ENCODE data around the gene MAPT.
"Not testable (repeated sequence)": the region's sequence is repeated elsewhere in the genome, so short reads cannot be mapped to it uniquely, and the experiment has no call there.

MAPT gene

DNA sequence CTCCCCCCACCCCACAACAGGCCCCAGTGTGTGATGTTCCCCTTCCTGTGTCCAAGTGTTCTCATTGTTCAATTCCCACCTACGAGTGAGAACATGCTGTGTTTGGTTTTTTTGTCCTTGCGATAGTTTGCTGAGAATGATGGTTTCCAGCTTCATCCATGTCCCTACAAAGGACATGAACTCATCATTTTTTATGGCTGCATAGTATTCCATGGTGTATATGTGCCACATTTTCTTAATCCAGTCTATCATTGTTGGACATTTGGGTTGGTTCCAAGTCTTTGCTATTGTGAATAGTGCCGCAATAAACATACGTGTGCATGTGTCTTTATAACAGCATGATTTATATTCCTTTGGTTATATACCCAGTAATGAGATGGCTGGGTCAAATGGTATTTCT is 62.4 kb downstream of the MAPT start:
- DNase-seq, result not testable (repeated sequence)

DNA sequence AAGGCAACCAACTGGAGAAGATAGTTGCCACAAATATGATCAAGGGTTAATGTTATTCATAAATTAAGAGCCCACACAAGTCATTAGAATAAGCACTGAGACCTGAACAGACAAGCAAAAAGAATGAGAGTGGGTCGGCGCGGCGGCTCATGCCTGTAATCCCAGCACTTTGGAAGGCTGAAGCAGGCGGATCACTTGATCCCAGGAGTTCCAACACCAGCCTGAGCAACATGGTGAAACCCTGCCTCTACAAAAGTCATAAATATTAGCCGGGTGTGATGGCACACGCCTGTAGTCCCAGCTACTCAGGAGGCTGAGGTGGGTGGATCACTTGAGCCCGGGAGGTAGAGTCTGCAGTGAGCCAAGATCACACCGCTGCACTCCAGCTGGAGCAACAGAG is 64.0 kb downstream of the MAPT start:
- no peak for DNase-seq

DNA sequence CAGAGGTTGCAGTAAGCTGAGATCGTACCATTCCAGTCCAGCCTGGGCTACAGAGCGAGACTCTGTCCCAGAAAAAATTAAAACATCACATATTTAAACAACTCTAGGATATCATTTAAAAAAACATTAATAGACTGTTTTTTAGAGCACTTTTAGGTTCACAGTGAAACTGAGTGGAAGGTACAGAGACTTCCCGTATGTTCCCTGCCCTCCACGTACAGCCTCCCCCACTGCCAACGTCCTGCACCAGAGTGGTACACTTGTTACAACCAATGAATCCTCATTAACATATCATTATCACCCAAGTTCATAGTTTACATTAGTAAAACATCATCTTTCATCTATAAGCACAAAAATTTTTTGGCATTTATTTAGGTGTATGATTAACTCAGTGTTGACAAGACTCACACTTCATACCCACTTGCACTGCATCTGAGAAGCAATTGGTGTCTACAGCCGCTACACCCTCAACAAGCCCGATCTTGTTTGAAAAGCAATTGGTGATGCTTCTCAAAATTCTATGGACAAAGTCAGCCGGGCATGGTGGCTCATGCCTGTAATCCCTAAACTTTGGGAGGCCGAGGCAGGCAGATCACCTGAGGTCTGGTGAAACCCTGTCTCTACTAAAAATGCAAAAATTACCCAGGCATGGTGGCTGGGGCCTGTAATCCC is 64.8 kb downstream of the MAPT start:
- DNase-seq, result peak; percentile 29

DNA sequence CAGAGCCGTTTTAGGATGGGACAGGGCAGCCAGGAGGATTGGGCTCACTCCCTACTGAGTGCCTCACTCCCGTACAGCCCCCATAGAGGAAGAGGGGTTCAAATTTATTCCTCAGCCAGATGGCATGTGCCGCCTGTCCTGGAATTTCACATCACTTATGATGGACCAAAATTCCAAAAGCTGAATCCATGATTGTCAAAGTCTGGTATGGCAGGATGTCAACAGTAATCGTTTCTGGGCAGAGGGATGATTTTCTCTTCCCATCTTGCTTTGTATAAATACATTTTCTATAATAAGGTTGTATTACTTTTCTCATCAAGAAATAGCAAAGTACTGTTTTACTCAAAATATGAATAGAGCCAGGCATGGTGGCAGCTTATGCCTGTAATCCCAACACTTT is 66.0 kb downstream of the MAPT start:
- no peak for DNase-seq

DNA sequence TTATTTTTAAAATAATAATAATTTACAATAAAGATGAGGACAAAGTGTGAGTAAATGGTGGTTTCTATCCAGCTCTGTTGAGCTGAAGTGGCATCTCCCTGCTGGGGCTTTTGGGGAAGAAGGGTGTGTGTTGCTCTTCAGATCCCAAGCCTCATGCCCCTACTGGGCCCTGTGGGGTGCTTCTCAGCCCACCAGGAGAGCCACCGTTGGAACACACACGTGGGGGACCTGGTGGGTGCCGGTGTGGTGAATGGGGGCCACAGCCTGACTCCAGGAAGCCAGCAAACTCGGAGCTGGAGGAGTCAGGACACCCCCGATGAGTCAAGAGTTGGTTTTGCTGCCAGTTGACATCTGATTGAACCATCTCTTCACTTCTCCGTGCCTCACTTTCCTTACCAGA is 66.9 kb downstream of the MAPT start:
- DNase-seq, result peak; percentile 64

DNA sequence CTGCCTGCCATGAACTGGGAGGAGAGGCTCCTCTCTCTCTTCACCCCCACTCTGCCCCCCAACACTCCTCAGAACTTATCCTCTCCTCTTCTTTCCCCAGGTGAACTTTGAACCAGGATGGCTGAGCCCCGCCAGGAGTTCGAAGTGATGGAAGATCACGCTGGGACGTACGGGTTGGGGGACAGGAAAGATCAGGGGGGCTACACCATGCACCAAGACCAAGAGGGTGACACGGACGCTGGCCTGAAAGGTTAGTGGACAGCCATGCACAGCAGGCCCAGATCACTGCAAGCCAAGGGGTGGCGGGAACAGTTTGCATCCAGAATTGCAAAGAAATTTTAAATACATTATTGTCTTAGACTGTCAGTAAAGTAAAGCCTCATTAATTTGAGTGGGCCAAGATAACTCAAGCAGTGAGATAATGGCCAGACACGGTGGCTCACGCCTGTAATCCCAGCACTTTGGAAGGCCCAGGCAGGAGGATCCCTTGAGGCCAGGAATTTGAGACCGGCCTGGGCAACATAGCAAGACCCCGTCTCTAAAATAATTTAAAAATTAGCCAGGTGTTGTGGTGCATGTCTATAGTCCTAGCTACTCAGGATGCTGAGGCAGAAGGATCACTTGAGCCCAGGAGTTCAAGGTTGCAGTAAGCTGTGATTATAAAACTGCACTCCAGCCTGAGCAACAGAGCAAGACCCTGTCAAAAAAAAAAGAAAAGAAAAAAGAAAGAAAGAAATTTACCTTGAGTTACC is 68.0 kb downstream of the MAPT start:
- DNase-seq, result no peak

DNA sequence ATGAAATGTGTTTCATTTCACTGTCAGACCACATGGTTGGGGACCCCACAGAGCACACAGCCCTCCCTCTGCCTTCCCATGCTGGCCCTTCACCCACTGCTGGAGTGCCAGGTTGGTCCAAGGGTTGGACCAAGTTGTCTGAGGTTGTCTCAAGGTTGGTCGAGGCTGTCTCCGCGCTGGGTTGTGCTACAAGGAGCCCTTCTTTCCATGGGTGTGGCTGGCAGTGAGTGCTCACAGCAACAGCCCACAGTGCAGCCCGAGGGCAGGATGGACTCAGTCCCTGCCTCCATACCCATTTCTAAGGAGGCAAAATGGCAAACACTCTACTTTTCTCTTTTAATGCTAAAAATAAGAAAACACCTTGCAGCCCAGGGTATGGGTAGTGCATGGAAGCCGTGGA is 68.9 kb downstream of the MAPT start:
- DNase-seq, result no peak

DNA sequence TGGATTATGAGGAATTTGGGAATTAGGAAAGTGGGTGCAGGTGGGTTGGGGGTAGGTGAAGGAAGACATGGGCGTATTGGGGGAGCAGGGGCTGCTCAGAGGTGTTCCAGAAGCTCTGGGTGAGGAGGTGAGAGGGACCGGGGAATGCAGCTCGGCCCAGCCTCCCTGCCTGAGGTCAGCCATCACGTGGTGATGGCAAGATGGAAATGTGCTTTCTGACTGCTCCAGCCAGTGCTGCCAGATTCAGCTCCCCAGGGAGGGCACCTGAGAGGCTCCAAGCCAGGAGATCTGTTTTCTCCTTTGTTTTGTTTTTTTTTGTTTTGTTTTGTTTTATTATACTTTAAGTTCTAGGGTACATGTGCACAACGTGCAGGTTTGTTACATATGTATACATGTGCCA is 69.5 kb downstream of the MAPT start:
- peak; percentile 57 for DNase-seq

DNA sequence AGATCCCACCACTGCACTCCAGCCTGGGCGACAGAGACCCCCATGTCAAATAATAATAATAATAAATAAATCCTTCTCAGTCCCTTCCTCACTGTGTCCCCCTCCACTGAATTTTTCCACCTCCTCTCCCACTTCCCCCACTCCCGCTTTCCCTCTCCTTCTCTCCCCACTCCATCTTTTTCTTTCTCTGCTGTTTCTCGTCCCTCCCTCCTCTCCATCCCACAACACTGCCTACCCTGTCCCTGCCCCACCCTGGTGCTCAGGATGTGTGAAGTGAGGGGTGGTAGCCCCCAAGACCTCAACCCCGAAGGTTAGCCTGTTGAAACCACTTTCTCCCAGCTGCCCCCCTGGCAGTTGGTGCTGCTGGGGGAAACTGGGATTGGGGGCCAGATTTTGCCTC is 70.3 kb downstream of the MAPT start:
- DNase-seq, result no peak

DNA sequence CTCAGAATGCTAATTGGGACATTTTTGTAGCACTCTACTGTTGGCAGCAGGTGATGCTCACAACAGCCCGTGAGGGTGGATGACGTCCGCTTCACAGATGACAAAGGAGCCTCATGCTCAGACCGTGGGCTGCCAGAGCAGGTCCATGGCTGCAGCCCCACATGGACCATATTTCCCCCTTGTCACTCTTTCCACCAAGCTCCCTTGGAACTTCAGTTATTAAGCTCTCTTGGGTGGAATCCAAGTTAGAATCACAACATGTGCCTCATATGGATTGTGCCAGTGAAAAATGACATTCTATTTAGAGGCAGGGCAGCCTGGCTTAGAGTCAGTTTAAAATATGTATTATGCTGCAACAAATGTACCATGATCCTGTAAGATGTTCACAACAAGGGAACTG is 71.5 kb downstream of the MAPT start:
- DNase-seq, result no peak

DNA sequence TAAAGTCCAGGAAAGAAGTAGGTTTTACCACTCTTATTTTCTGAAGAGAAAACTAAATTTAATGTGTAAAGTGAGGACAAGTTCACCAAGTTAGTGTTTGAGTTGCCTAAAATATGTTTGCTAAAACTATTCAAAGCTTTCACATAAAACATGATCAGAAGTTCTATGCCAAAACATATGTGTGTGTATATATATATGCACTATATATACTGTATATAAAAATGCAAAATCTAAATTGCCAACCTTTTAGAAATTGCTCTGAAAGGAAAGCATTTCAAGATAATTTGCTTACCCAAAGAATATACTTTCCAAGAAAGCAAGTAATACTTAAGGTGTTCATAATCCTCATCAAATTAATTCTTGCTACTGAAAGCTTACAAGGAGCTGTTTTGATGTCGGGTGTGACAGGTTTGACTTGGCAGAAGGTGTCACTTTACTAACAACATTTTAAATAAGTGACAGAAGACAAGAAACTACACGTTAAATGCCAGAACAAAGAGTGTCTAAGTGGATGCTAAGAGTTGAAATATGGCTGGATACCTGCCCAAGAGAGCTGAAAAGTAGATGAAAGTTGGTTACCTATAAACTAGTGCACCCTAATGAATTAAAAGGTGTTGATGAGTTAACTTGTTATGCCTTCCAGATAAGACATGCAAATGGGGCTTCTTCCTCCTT is 72.4 kb downstream of the MAPT start:
- DNase-seq, result no peak

DNA sequence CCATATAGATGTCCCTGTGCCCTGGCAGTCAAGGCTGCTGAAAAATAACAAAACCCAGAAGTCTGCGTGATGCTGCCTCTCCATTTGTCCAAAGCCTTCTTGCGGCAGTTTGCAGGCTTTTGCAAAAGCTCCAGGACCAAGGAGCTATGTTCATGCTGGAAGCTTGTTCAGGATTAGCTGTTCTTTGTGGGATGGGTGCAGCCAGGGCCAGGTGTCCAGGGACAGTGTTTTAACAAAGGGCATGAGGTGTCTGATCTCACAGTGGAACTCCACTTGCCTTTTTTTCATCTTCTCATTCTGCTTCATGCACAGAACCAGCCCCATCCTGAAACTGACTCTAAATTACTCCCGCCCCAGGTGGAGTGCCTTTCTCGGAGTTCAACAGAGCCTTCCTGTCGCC is 73.0 kb downstream of the MAPT start:
- no peak for DNase-seq

DNA sequence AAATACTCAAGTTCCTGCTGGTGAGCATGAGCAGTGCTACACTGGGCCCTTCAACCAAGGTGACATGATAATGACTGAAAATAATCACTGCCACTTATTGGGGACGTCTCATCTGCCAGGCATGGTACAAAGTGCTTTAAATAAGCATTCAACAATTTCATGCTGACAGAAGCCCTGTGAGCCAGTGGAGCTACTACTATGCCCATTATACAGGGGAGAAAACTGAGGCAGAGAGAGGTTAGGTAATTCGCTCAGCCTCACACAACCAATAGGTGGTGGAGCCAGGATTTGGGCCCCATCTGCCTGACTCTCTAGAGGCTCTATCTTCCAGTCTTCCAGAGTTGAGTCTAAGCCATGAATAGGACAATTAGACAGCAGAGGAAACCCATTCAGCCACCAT is 74.4 kb downstream of the MAPT start:
- no peak for DNase-seq

DNA sequence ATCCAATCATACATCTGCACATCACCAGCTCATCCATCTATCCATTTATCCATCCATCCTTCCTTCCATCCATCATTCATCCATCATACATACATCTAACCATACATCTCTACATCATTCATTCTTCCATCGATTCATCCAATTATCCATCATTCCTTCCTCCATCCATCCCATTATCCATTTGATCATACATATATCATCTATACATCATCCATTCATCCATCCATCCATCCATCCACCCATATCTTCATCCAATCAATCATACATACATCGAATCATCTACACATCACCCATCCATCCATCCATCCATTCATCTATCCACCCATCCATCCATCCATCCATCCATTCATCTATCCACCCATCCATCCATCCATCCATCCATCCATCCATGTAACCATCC is 75.4 kb downstream of the MAPT start:
- no peak for DNase-seq

DNA sequence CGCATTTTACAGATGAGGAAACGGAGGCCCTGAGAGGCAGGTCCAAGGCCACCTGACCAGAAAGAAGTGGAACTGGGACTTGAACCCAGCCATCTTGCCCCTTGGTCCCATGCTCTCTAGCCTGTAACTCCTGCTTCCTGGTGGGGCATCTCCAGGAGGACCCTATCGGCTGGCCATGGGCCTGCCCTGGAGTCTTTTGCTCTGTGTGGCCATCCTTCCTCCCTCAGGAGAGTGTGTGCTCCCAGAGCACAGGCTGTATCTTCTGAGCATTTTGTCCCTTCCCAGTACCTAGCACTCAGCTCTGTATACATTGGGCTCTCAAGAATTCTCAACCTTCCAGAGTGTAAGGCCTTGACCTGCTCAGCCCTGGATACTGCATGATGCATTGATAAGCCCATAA is 76.3 kb downstream of the MAPT start:
- DNase-seq, result no peak

DNA sequence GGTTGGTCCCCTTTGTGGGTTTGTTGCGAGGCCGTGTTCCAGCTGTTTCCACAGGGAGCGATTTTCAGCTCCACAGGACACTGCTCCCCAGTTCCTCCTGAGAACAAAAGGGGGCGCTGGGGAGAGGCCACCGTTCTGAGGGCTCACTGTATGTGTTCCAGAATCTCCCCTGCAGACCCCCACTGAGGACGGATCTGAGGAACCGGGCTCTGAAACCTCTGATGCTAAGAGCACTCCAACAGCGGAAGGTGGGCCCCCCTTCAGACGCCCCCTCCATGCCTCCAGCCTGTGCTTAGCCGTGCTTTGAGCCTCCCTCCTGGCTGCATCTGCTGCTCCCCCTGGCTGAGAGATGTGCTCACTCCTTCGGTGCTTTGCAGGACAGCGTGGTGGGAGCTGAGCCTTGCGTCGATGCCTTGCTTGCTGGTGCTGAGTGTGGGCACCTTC is 77.4 kb downstream of the MAPT start:
- no peak for DNase-seq

DNA sequence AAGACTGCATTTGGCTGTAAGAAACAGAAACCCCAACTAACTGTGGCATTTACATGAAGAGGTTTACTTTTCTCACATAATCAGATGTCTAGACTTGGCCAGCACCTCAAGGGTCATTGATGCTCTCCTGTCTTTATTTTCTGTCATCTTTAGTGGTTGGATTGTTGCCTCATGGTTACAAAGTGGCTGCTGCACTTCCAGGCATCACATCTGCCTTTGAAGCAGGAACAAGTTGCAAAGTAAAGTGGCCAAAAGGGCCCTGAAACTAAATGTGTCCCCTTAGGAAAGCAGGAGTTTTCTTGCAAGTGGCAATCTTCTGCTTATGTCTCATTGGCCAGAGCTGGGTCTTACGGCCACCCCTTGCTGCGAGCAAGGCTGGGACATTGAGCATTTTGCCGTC is 78.2 kb downstream of the MAPT start:
- no peak for DNase-seq

DNA sequence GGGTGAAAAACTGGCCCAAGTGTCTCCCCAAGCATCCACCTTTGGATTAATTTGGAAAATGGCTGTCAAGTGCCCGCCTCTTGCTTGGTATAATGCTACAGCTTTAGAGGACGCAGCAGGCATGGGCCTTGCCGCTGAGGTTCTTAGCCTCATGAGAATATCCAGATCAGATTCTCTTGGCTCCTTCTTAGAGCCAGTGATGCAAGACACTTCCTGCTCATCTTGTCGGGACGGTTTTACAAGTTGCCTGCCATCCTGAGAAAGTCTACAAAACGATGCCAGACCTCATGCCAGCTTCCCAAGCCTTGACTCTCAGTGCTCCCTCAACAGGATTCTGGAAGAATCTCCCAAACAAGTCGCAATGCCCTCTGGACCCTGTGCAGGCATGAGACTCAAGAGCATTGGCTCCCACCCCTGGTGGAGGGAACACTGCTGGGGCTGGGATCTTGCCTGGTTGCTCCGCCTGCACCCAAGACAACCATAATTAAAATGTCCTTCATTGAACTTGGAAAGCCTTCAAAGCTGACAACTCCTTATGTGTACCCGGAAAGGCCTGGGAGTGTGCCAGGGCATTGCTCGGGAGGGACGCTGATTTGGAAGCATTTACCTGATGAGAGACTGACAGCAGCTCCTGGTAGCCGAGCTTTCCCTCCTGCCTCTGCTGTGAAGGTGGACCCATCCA is 78.9 kb downstream of the MAPT start:
- DNase-seq, result no peak

DNA sequence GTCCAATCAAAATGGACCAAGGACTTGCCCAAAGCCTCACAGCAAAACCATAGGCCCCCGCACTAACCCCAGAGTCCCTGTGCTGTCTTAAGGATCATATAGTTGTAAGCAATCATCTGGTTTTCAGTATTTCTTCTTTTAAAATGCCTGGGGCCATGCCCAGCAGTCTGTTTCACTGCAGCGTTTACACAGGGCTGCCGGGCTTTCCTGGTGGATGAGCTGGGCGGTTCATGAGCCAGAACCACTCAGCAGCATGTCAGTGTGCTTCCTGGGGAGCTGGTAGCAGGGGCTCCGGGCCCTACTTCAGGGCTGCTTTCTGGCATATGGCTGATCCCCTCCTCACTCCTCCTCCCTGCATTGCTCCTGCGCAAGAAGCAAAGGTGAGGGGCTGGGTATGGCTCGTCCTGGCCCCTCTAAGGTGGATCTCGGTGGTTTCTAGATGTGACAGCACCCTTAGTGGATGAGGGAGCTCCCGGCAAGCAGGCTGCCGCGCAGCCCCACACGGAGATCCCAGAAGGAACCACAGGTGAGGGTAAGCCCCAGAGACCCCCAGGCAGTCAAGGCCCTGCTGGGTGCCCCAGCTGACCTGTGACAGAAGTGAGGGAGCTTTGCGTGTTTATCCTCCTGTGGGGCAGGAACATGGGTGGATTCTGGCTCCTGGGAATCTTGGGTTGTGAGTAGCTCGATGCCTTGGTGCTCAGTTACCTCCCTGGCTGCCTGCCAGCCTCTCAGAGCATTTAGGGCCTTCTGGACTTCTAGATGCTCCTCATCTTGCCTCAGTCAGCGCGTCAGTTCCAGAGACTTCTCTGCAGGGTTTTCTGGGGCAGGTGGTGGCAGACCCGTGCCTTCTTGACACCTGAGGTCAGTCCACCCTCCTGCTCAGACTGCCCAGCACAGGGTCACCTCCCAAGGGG is 79.8 kb downstream of the MAPT start:
- DNase-seq, result no peak

DNA sequence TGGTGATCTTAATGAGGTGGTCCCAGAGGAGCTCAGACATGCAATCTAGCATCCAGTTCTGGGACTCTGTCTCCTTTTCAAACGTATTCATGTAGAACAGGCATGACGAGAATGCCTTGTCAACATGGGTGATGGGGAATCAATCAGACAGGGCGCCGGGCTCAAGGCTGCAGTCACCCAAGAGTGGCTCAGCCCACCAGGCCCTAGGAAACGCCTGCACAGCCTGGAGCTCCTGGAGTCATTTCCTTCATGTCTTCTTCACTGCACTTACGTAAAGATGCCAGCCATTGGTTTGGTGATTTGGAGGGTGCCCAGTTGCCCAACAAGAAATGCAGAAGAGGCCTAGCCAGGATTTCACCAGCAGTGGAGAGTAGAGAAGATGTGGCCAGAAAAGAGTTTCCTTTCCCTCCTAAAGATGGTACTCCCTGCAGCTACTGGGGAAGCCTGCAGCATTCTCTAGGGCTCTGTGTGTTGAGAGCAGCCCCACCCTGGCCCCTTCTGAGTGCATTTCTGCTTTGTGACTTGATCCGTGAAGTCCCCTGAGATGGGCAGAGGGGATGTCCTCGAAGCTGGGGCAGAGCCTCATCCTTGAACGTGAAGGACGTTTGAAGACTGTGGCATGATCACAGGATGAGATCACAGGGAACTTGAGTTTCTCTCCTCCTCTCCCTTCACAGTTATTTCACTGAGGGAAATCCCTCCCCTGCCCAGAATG is 80.7 kb downstream of the MAPT start:
- no peak for DNase-seq

DNA sequence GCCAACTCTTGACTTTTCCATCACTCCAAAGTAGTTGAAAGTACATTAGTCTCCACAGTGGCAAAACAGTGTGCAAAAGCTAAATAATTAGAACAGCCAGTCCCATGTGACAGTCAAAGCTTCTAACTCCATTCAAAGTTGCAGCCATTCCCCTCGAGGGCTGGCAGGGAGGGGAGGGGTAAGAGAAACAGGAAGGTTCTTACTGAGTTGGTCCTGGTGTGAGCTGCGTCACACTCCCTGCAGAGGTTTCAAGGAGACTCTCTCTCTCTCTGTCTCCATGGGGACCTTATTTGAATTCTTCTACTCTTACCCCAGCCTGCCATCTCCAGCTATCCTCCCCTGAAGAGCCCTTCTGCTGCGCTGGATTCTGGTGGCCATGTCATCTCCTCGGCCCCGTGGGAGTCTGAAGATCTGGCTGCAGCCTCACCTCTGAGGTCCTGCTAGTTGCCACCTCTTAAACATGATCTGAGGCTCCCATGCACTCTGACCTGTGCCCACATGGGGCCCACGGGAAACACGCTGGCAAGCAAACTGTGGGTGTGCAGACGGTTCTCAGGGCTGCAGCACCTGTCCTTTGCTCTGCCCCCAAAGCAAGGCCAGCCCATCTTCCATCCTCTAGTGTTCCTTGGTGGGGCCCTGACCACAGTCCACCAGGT is 81.4 kb downstream of the MAPT start:
- DNase-seq, result no peak
